ENCODE results near the gene DISP3.
"Not testable (repeated sequence)": the region's sequence is repeated elsewhere in the genome, so short reads cannot be mapped to it uniquely, and the experiment has no call there.

Gene DISP3

GRCh38 chr1:11576109-11576875, 97.3 kb downstream of the DISP3 start:
- DNase-seq (ENCODE audit: low spot score): no peak

GRCh38 chr1:11578004-11578403, 99.0 kb downstream of the DISP3 start:
- no peak for DNase-seq (ENCODE audit: low spot score)

DNA sequence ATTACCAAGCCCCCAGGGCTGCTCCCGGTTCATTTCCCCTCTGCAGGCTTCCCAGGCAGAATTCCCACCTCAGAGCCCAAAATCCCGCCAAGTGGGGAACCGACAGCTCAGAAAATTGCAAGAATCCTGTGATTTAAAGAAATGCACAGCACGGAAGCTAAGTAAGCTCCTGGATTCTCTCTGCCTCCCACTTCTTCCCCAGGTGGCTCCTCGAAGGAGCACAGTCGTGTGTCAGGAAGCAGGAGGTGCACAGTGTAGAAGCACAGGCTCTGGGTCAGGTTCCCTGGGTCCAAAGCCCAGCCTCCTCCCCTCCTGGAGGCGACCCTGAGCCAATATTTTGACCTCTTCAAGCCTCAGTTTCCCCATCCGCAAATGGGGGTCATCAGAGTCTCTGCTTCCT, 100.6 kb downstream of the DISP3 start:
- DNase-seq (ENCODE audit: low spot score): no peak

DNA sequence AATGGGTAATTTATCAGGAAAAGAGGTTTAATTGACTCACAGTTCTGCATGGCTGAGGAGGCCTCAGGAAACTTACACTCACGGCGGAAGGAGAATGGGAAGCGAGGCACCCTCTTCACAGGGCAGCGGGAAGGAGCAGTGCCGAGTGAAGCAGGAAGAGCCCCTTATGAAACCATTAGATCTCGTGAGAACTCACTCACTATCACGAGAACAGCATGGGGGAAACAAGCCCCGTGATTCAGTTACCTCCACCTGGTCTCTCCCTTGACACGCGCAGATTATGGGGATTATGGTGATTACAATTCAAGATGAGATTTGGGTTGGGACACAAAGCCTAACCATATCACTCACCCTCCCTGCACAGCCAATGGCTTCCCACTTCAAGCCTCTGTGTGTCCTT, 101.1 kb downstream of the DISP3 start:
- DNase-seq (ENCODE audit: low spot score): not testable (repeated sequence)

GRCh38 chr1:11581445-11581991, 102.6 kb downstream of the DISP3 start:
- no peak for DNase-seq (ENCODE audit: low spot score)

GRCh38 chr1:11585389-11585788, 106.4 kb downstream of the DISP3 start:
- DNase-seq (ENCODE audit: low spot score): no peak
